GM12892 (cell line): ENCODE results near the gene AKAP13.
"Not testable (repeated sequence)": the region's sequence is repeated elsewhere in the genome, so short reads cannot be mapped to it uniquely, and the experiment has no call there.

Experiments used
- DNase-seq: peaks from one replicate; pipeline ENCODE4 v3.0.0; 2011; ENCODE audit not compliant: insufficient read length
- FAIRE-seq: peaks from 2 replicates; lab custom pipeline; 2011; peaks lifted over from hg19 to GRCh38; lab: Jason Lieb, UNC
- POLR2A ChIP-seq: IDR thresholded peaks from 2 replicates; pipeline ENCODE4 v1.6.1; 2011; ENCODE audit warnings: low read depth, low read length, control low read depth
- POLR2AphosphoS5 ChIP-seq: IDR thresholded peaks from 2 replicates; pipeline ENCODE4 v1.6.1; 2011; ENCODE audit warnings: low read depth, low read length, control low read depth
- TAF1 ChIP-seq: IDR thresholded peaks from 2 replicates; pipeline ENCODE4 v1.6.1; 2011; ENCODE audit warnings: low read depth, mild to moderate bottlenecking, control low read depth, low read length, borderline replicate concordance

AKAP13 gene

DNA sequence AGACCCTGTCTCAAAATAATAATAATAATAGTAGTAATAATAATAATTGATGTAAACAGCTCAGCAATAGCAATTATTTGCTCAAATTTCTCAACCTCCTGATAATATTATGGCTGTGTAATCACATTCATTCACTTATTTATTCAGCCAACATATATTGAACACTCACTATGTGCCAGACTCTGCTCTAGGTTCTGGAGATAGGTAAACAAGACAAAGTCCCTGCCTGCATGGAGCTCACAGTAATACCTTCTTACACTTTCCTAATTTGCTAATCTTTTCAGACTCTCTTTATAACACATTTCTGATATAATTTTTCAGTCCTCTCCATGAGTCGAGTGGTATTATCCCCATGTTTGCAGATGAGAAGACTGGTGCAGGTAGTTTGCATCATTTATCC lies 276.7 kb downstream of the AKAP13 start:
- no peak for DNase-seq
- no peak for FAIRE-seq
- TF ChIP-seq TAF1: no peak
- no peak for TF ChIP-seq POLR2A
- no peak for TF ChIP-seq POLR2AphosphoS5

DNA sequence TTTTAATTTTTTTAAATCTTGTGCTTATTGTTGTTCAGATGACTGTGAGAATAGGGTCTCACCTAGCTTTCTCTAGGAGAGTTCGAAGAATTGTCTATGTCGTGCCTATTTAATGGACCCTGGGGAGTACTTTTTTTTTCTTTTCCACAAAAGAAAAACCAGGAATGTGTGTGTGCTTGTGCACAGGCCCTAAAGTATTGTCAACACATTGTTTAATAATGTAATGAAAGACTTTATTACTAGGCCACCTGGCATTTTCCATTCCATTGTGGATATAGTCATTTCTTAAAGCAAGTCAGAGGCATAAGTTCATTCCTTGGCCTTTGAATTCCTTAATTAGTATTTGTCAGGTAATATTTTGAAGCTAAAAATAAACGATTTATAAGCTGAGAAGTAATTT lies 278.4 kb downstream of the AKAP13 start:
- DNase-seq (no peak), FAIRE-seq (no peak)
- TF ChIP-seq POLR2A (no peak), TAF1 (no peak), POLR2AphosphoS5 (no peak)

DNA sequence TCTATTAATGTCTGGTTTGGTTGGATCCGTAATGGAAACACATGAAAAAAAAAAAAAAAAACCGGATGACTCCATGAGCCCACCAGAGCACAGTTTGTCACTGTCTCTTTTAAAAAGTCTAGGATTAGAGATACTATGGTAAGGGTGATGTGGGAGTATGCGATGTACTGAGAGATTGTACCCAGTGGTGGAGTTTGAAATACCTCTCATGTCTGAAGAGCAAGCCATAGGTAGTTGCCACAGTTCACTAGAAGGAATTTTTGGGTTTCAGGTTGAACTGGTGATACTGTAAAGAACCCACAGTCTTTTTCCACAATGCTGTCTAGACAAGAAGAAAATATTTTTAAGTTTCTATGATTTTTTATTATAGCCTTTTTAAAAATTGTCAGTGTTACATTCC lies 281.5 kb downstream of the AKAP13 start:
- DNase-seq (no peak), FAIRE-seq (no peak)
- no peak for TF ChIP-seq POLR2A
- no peak for TF ChIP-seq POLR2AphosphoS5
- TF ChIP-seq TAF1: no peak

DNA sequence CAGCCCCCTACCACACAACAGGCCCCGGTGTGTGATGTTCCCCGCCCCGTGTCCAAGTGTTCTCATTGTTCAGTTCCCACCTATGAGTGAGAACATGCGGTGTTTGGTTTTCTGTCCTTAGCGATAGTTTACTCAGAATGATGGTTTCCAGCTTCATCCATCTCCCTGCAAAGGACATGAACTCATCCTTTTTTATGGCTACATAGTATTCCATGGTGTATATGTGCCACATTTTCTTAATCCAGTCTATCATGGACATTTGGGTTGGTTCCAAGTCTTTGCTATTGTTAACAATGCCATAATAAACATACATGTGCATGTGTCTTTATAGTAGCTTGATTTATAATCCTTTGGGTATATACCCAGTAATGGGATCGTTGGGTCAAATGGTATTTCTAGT lies 285.3 kb downstream of the AKAP13 start:
- FAIRE-seq, DNase-seq: not testable (repeated sequence)

DNA sequence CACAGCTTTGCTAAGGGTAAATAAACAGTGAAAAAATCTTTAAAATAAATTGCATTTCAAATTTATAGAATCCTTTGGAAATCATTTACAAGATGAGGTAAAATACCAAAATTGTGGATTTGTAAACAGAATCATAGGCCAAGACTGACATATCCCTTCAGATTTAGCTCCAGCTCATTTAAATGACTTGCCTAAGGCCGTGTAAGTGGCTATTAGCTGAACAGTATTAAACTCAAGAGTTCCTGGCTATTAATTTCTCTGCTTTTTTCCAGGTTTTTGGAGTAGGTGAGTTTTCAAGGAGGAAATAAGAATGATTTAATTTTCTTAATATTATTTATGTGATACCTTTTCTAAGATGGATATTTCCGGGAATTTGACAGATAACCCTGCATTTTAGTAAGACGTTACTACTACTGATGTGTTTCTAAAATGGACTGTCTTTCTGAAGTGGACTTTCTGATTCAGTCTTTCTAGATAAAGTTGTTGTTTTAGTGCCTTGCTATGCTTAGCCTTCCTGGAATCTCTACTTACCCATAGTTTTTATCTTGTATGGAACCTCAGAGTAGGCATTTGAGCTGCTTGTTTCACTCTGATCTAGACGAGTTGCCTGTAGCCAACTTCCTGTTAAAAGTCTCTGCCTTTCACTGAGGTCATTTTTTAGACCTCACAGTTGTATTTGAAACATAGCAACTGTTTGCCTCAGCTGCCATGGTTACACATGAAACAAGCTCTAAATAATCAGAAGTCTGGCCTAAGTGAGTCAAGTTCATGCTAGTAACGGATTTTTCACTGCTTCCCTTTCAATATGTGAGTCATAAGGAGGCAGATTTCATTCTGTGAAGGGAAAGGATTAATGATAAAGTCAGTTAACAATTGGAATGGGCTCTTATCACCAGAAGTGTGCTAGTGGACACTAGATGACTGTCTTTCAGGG lies 287.4 kb downstream of the AKAP13 start:
- DNase-seq (no peak), FAIRE-seq (peak; percentile 27)
- TF ChIP-seq POLR2A (no peak), POLR2AphosphoS5 (no peak), TAF1 (no peak)

DNA sequence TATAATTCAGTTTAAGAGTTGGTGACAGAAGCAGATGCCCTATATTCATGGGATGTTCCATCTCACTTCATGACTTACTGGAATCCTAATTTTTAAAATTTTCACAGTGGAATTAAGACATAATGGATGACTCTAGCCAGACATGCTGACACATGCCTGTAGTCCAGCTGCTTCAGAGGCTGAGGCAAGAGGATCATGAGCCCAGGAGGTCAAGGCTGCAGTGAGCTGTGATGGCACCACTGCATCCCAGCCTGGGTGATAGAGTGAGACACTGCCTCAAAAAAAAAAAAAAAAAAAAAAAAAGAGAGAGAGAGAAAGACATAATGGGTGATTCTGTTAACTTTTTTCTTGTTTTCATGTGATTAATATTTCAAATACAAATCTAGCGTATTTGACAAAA lies 290.8 kb downstream of the AKAP13 start:
- TF ChIP-seq POLR2AphosphoS5 (no peak), POLR2A (no peak), TAF1 (no peak)
- DNase-seq: no peak
- peak; percentile 53 for FAIRE-seq

DNA sequence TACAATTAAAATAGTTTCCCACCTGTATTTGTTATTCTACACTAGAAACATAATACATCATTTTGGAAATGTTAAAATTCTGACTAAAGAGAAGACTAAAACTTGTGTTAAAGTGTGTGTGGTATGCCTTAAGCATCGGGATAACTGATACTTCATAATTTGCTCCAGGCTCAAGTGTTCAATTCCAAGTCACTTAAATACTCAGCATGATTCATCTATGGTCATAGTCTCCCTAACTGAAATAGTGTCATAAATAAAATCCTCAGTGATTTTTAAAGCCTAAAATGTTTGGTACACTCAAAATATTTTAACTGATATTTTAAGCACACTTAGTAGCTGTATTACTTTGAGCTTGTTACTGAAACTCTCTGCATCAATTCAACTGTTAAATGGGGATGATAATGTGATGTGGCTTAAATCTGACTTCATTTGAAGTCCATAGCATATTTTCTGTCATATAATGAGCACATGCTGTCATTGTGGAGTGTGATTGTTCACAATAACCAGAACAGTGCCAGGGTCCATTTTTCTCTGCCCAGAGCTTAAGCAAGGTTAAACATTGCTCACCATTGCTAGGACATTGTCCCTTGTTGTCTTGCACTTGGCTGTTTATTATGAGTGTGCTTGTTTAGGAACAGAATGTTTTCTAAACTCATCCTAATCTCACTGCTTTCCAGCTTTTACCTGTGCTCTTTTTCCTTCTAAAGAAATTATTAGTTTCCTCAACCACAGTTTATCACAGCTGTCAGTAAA lies 292.1 kb downstream of the AKAP13 start:
- TF ChIP-seq TAF1: no peak
- no peak for TF ChIP-seq POLR2AphosphoS5
- TF ChIP-seq POLR2A: no peak
- DNase-seq (no peak), FAIRE-seq (no peak)

DNA sequence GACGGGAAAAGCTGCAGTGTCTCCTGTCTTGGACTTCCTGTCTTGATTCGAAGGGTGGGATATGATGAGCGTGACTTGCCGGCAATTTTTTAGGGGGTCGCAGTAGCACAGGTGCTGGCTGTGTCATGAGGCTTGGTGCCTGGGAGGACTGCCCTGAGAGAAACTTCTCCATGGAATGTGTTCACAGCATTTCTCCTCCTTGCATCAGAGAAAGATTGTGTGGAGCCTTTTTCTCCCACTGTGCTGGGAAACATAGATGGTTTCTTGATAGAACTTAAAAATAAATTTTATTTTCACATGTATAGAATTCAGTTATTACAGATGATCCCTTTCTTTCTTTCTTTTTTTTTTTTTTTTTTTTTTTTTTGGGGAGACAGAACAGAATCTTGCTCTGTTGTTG lies 292.9 kb downstream of the AKAP13 start:
- TF ChIP-seq TAF1: no peak
- TF ChIP-seq POLR2AphosphoS5: no peak
- TF ChIP-seq POLR2A: no peak
- DNase-seq (no peak), FAIRE-seq (no peak)

DNA sequence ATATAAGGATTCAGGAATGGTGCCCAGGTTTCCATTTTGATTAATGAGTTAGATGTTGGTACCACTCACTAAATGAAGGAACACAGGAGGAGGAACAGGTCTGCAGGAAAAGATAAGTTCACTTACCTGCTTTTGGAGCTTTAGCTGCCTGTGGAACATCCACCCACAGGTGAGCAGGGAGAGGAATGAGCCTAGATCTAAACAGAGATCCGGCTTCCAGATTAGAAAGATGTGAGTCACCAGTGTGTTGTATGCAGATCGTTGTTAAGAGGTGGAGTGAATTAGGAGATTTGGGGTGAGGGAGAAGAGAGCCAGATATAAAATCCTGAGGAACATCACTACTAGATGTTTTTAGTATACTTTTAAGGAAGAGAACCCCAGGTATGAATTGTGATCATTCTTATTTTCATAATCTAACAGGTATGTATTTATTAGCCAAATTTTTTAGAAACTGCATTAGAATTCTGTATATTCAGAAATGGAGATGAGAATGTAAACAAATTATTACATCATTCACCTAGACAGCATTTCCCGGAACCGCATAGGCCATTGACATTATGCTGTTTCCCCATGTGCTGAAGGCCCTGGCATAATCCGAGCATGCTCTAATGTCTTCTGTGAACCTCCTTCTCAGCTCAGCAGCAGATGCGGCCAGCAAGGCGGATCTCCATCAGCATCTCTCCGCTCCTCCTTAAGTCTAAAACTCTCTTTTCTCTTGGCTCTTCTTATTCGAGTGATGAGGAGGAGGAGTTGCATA lies 296.1 kb downstream of the AKAP13 start:
- DNase-seq: no peak
- TF ChIP-seq POLR2A: no peak
- FAIRE-seq: no peak

DNA sequence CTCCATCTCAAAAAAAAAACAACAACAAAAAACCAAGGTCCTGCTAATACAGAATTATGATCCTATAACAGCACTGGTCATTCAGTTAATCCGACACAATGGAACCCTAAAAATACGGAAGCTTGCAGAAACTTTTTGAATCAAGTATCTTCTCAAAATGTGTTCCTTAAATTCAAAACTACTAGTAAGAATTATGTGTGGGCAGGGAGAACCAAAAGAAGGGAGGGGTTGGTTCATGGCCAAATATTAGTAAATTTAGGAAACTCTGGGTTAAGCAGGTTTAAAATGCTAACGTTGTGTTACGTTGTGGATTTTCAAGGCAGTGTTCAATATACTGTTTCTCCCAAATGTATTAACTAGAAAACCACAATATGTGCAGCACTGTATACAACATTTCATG lies 298.8 kb downstream of the AKAP13 start:
- TF ChIP-seq POLR2AphosphoS5: no peak
- DNase-seq (no peak), FAIRE-seq (no peak)

DNA sequence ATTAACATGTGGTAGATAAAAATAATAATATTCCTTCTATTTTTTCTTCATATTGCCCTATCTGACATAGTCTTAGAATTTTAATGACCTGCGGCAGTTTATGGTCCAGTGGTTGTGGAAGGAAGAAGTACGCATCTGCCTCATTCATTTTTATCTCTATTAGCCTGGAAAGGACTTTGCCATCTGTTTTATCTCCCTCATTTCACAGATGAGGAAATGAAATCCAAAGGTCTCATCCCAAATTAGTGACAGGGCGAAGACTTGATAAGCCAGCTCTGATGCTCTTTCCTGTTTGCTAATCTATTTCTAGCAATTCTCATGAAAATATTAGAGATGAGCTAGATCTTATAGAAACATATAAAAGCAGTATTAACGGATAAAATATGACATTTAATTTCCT lies 301.0 kb downstream of the AKAP13 start:
- no peak for DNase-seq
- no peak for TF ChIP-seq POLR2A
- no peak for TF ChIP-seq POLR2AphosphoS5
- TF ChIP-seq TAF1: no peak
- FAIRE-seq: no peak
